Osteocyte (in vitro differentiated cells): ENCODE measurements around the gene MRTFA. TPM values are rescaled to one million over a fixed set of nuclear protein-coding genes. Genes with fewer than 3 reads are reported as not detected.
"Not testable (repeated sequence)": the region's sequence is repeated elsewhere in the genome, so short reads cannot be mapped to it uniquely, and the experiment has no call there.

Source experiments
- DNase-seq: peaks from one replicate; pipeline ENCODE4 v3.0.0; 2021; ENCODE audit warnings: mixed read lengths; ENCODE audit not compliant: unreplicated experiment; ENCODE audit errors: extremely low spot score
- H3K27ac Mint-ChIP-seq: one replicate; pipeline ENCODE4 v1.8.0; 2021; ENCODE audit warnings: mild to moderate bottlenecking, mixed read lengths; ENCODE audit not compliant: unreplicated experiment
- H3K27me3 Mint-ChIP-seq: one replicate; pipeline ENCODE4 v1.8.0; 2021; ENCODE audit warnings: mixed read lengths; ENCODE audit not compliant: unreplicated experiment
- H3K36me3 Mint-ChIP-seq: one replicate; pipeline ENCODE4 v1.8.0; 2021; ENCODE audit warnings: mixed read lengths; ENCODE audit not compliant: unreplicated experiment
- H3K4me1 Mint-ChIP-seq: one replicate; pipeline ENCODE4 v1.8.0; 2021; ENCODE audit warnings: mixed read lengths; ENCODE audit not compliant: unreplicated experiment
- H3K4me3 Mint-ChIP-seq: one replicate; pipeline ENCODE4 v1.8.0; 2021; ENCODE audit warnings: mild to moderate bottlenecking, moderate library complexity, mixed read lengths; ENCODE audit not compliant: unreplicated experiment
- H3K9me3 Mint-ChIP-seq: one replicate; pipeline ENCODE4 v1.8.0; 2021; ENCODE audit warnings: mixed read lengths; ENCODE audit not compliant: unreplicated experiment
- CTCF ChIP-seq: fragments of 200-600 bp; sonication (generic); IDR thresholded peaks from 2 replicates; pipeline ENCODE4 v1.5.0; 2021; ENCODE audit warnings: antibody characterized with exemption, mild to moderate bottlenecking, moderate library complexity
- total RNA-seq: library from RNA; stranded (reverse); gene quantifications from 2 replicates; pipeline ENCODE4 v1.2.1, GENCODE V29; 2021

The MRTFA gene
- total RNA-seq, 1 donor from 2014 or later, result 59.0 TPM

GRCh38 chr22:40511604-40512003, 124.9 kb downstream of the MRTFA start:
- H3K4me3 Mint-ChIP-seq, result no peak overlapping the region
- no peak for DNase-seq
- H3K9me3 Mint-ChIP-seq, result no peaks in the 10 kb centered on the region
- peak overlapping the region; percentile 94 for H3K27ac Mint-ChIP-seq
- H3K27me3 Mint-ChIP-seq, result no peaks in the 10 kb centered on the region
- TF ChIP-seq CTCF, result no peak
- H3K36me3 Mint-ChIP-seq, result peaks cover 1% of the 10 kb centered on the region
- H3K4me1 Mint-ChIP-seq, result peaks cover 74% of the 10 kb centered on the region

GRCh38 chr22:40510631-40511364, 125.7 kb downstream of the MRTFA start:
- DNase-seq, result no peak
- Mint-ChIP-seq H3K4me3 (peak overlapping the region; percentile 3), H3K36me3 (peaks cover 1% of the 10 kb centered on the region), H3K4me1 (peaks cover 79% of the 10 kb centered on the region), H3K27ac (peak overlapping the region; percentile 94), H3K9me3 (no peaks in the 10 kb centered on the region), H3K27me3 (no peaks in the 10 kb centered on the region)
- no peak for TF ChIP-seq CTCF

- TF ChIP-seq CTCF, result no peak
- Mint-ChIP-seq H3K27ac (peak overlapping the region; percentile 94), H3K27me3 (no peaks in the 10 kb centered on the region), H3K4me3 (peak overlapping the region; percentile 51), H3K4me1 (peaks cover 74% of the 10 kb centered on the region), H3K9me3 (no peaks in the 10 kb centered on the region), H3K36me3 (peaks cover 1% of the 10 kb centered on the region)
- DNase-seq, result no peak
These were observed 127.0 kb downstream of the MRTFA start for GRCh38 chr22:40509401-40510134.

GRCh38 chr22:40508046-40508445, 128.5 kb downstream of the MRTFA start:
- peaks cover 72% of the 10 kb centered on the region for H3K4me1 Mint-ChIP-seq
- not testable (repeated sequence) for H3K27me3 Mint-ChIP-seq, H3K4me3 Mint-ChIP-seq, DNase-seq, H3K9me3 Mint-ChIP-seq, H3K36me3 Mint-ChIP-seq
- peak overlapping the region; percentile 94 for H3K27ac Mint-ChIP-seq

- peaks cover 5% of the 10 kb centered on the region for H3K36me3 Mint-ChIP-seq
- no peak overlapping the region for H3K4me3 Mint-ChIP-seq
- H3K27ac Mint-ChIP-seq, result peak overlapping the region; percentile 94
- no peaks in the 10 kb centered on the region for H3K9me3 Mint-ChIP-seq
- DNase-seq, result no peak
- H3K27me3 Mint-ChIP-seq, result no peaks in the 10 kb centered on the region
- peaks cover 70% of the 10 kb centered on the region for H3K4me1 Mint-ChIP-seq
- TF ChIP-seq CTCF, result no peak
These were observed 129.0 kb downstream of the MRTFA start for GRCh38 chr22:40507491-40507890.
